HFFc6 (cell line): ENCODE results near the gene INHBB. TPM values are rescaled to one million over a fixed set of nuclear protein-coding genes. Genes with fewer than 3 reads are reported as not detected.
"Not testable (repeated sequence)": the region's sequence is repeated elsewhere in the genome, so short reads cannot be mapped to it uniquely, and the experiment has no call there.

Experiments used
- DNase-seq: peaks from one replicate; pipeline ENCODE4 v3.0.0-alpha.2; 2018
- H3K27ac Mint-ChIP-seq: 2 replicates; pipeline ENCODE4 v1.8.0; 2020; ENCODE audit warnings: mild to moderate bottlenecking, mixed read lengths
- H3K27me3 Mint-ChIP-seq: 2 replicates; pipeline ENCODE4 v1.8.0; 2021; ENCODE audit warnings: mild to moderate bottlenecking, moderate library complexity, mixed read lengths; ENCODE audit not compliant: insufficient read depth
- H3K36me3 Mint-ChIP-seq: 2 replicates; pipeline ENCODE4 v1.8.0; 2021; ENCODE audit warnings: low read depth, mixed read lengths
- H3K4me1 Mint-ChIP-seq: 2 replicates; pipeline ENCODE4 v1.8.0; 2020; ENCODE audit warnings: low read depth, mixed read lengths
- H3K4me3 Mint-ChIP-seq: 2 replicates; pipeline ENCODE4 v1.8.0; 2020; ENCODE audit warnings: mild to moderate bottlenecking, moderate library complexity, mixed read lengths
- H3K9me3 Mint-ChIP-seq: 2 replicates; pipeline ENCODE4 v1.8.0; 2020; ENCODE audit warnings: mild to moderate bottlenecking, mixed read lengths
- total RNA-seq, 6 experiments: library from RNA; stranded (reverse); fragmentation: NEBNext Ultra II Directional; extraction: Animal tissue kit (Norgen Biotek cat#: 25700); gene quantifications; 2 replicates in 1 of 6; 3 replicates in 5 of 6; pipeline ENCODE4 v1.2.3, GENCODE V29; 2021
- TF ChIP-seq, protein P1 (sequence below): fragments of 200-600 bp; sonication (generic); IDR thresholded peaks from 2 replicates; pipeline ENCODE4 v1.5.0; 2021; ENCODE audit warnings: antibody characterized with exemption, mild to moderate bottlenecking

Gene INHBB
- total RNA-seq, 6 experiments from 2014 or later, result 0.47 to 1.6 (median 1.1) TPM

DNA sequence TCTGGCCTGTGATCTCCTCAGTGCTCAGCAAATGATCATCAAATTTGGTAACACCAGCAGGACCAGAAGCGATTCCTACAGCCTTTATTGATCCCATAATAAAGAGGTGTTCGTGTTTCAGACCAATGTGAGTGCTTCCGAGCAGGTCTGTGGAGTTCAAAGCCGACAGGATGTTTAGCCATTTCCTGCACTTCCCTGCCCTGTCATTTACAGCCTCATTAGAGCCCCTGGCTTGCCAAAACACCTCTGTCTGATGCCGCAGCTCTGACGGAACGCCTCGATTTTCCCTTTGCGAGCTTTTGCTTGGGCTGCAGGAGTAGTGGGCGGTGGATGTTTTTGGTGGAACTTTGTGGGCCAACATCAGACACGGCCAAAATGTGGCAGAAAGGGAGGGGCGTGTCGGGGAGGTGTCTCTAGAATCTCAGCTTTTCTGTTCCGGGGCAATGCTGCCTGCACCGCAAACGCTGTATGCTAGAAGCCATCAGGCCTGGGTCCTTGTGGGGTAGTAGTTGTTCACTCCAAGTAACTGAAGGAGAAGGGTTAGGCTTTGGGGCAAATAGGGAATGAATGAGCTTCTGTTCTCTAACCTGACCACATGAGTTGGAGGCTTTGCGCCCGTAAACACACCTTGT, 26.1 kb upstream of the INHBB start:
- Mint-ChIP-seq H3K9me3 (no peaks in the 10 kb centered on the region), H3K36me3 (no peaks in the 10 kb centered on the region), H3K4me3 (no peak overlapping the region), H3K4me1 (no peaks in the 10 kb centered on the region), H3K27ac (no peak overlapping the region), H3K27me3 (peaks cover 23% of the 10 kb centered on the region)
- DNase-seq, result no peak
- TF ChIP-seq, protein P1, sequence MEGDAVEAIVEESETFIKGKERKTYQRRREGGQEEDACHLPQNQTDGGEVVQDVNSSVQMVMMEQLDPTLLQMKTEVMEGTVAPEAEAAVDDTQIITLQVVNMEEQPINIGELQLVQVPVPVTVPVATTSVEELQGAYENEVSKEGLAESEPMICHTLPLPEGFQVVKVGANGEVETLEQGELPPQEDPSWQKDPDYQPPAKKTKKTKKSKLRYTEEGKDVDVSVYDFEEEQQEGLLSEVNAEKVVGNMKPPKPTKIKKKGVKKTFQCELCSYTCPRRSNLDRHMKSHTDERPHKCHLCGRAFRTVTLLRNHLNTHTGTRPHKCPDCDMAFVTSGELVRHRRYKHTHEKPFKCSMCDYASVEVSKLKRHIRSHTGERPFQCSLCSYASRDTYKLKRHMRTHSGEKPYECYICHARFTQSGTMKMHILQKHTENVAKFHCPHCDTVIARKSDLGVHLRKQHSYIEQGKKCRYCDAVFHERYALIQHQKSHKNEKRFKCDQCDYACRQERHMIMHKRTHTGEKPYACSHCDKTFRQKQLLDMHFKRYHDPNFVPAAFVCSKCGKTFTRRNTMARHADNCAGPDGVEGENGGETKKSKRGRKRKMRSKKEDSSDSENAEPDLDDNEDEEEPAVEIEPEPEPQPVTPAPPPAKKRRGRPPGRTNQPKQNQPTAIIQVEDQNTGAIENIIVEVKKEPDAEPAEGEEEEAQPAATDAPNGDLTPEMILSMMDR, result no peak

DNA sequence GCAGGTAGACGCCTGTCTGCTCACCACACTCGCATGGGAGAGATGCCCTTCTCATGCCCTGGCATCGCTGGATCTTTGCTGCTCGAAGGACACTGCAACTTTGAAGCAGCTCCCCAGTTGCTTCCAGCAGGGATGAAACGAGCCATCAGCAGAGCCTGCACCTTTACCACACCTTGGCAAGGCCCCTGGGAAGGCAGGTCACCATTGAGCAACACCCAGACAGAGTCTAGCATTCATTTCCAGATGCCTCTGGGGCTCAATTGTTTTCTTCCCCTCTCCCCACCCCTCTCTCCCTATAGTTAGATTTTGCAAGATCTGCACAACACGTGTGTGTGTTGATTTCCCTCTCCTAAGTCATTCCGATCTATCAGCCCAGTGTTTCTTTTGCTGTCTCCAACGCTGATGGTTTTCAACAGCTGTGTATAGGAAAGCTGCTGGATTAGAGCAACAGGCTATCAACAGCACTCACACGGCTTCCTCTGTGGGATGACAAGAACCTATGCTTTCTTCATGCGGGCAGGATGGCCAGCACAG, 25.6 kb upstream of the INHBB start:
- Mint-ChIP-seq H3K4me1 (no peaks in the 10 kb centered on the region), H3K27me3 (peaks cover 22% of the 10 kb centered on the region), H3K4me3 (no peak overlapping the region), H3K9me3 (no peaks in the 10 kb centered on the region), H3K36me3 (no peaks in the 10 kb centered on the region), H3K27ac (no peak overlapping the region)
- DNase-seq, result no peak
- TF ChIP-seq, protein P1, result no peak

DNA sequence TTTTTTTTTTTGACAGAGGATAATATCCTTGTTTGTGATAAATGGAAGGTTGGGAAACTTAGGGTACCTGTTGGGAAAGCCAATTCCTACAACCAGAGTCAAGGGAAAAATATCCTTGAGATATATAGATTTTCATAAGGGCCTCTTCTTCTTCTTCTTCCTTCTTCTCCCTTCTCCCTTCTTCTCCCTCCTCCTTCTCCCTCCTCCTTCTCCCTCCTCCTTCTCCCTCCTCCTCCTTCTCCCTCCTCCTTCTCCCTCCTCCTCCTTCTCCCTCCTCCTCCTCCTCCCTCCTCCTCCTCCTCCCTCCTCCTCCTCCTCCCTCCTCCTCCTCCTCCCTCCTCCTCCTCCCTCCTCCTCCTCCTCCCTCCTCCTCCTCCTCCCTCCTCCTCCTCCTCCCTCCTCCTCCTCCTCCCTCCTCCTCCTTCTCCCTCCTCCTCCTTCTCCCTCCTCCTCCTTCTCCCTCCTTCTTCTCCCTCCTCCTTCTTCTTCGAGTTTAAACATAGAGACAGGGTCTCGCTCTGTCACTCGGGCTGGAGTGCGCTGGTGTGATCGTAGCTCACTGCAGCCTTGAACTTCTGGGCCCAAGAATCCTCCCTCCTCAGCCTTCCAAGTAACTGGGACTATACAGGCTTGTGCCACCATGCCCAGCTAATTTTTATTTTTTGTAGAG, 24.9 kb upstream of the INHBB start:
- not testable (repeated sequence) for H3K4me3 Mint-ChIP-seq, DNase-seq, H3K4me1 Mint-ChIP-seq, H3K36me3 Mint-ChIP-seq, H3K9me3 Mint-ChIP-seq, H3K27ac Mint-ChIP-seq
- peaks cover 26% of the 10 kb centered on the region for H3K27me3 Mint-ChIP-seq

DNA sequence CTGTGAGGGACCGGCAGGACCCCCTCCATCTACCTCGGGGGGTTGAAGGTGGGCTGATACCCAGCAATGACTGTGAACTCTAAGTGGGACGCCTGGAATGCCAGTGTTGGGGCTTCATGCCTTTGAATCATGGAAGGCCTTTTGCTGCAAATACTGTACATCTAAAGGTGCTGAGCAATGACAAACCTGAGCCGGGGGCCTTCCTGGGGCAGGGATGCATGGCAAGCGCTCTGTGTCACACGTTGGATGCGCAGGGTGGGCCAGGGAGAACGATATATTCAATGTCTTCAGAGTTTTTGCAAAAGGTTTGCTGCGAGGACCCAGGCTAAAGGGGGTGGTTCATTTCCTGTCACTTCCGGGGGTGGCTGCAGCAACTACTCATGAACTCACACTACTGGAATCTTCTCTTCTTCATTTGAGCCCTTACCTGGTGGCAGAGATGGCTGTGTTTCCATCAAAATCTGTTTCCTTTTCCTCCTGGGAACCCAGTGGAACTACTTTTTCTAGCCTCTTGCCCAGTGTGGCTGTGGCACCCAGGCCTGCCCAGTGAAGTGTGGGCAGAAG, 24.1 kb upstream of the INHBB start:
- no peak overlapping the region for H3K4me3 Mint-ChIP-seq
- DNase-seq, result no peak
- H3K4me1 Mint-ChIP-seq, result no peaks in the 10 kb centered on the region
- H3K27me3 Mint-ChIP-seq, result peaks cover 25% of the 10 kb centered on the region
- no peaks in the 10 kb centered on the region for H3K36me3 Mint-ChIP-seq
- TF ChIP-seq, protein P1, result no peak
- H3K9me3 Mint-ChIP-seq, result no peaks in the 10 kb centered on the region
- no peak overlapping the region for H3K27ac Mint-ChIP-seq

DNA sequence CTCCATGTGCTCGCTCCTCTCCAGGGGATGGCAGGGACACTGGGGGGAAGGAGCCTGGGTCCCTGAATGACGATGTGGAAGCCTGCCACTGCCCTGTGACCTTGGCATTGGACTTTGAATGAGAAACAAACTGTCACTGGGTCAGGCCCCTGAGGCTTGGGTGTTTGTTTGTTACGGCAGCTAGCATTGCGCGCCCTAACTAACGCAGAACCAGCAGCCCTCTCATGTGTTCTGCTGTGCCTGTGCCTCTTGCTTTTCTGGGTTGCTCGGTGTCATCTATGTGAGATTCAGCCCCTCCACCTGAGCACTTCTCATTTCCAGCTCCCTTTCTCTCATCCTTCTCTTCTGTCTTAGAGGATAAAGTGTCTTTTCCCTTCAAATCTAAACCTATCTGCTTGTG, 23.6 kb upstream of the INHBB start:
- Mint-ChIP-seq H3K27ac (no peak overlapping the region), H3K4me3 (no peak overlapping the region), H3K9me3 (no peaks in the 10 kb centered on the region), H3K36me3 (no peaks in the 10 kb centered on the region), H3K4me1 (no peaks in the 10 kb centered on the region), H3K27me3 (peaks cover 29% of the 10 kb centered on the region)
- DNase-seq, result no peak
- TF ChIP-seq, protein P1, result no peak

DNA sequence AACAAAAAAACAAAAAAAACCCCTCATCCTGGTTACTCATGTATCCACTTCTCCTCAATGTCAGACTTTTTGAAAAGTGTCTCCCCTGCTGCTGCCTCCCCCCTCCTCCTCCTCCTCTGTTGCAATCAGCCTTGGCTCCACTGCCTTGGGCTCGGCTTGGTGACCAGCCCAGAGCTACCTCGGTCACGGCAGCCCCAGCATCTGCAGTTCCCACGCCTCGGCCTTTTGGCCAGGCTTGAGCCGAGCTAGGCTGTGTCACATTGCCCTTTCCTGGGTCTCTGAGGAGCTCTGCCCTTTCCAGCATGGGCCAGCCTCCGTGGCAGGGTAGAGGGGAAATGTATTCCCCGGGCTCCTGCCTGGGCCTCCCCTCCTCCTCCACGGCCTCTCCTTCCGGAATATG, 22.7 kb upstream of the INHBB start:
- TF ChIP-seq, protein P1, result no peak
- no peak overlapping the region for H3K27ac Mint-ChIP-seq
- no peaks in the 10 kb centered on the region for H3K36me3 Mint-ChIP-seq
- H3K27me3 Mint-ChIP-seq, result peaks cover 36% of the 10 kb centered on the region
- no peak overlapping the region for H3K4me3 Mint-ChIP-seq
- DNase-seq, result no peak
- no peaks in the 10 kb centered on the region for H3K9me3 Mint-ChIP-seq
- H3K4me1 Mint-ChIP-seq, result no peaks in the 10 kb centered on the region
